WI38 (cell line): ENCODE data around the gene SUSD5.

Experiments used
- H3K4me3 ChIP-seq: 2 replicates; pipeline ENCODE4 v1.5.1; 2011; ENCODE audit warnings: low read depth, mild to moderate bottlenecking, control low read depth, low read length
- CTCF ChIP-seq: IDR thresholded peaks from 2 replicates; pipeline ENCODE4 v1.5.1; 2012; ENCODE audit warnings: low read depth, mild to moderate bottlenecking, control low read depth, low read length

Gene SUSD5

GRCh38 chr3:33104803-33105202 lies 113.8 kb downstream of the SUSD5 start:
- H3K4me3 ChIP-seq, result no peak overlapping the region
- TF ChIP-seq CTCF, result no peak

GRCh38 chr3:33103480-33103879 lies 115.1 kb downstream of the SUSD5 start:
- TF ChIP-seq CTCF, result no peak
- H3K4me3 ChIP-seq, result no peak overlapping the region

GRCh38 chr3:33103034-33103433 lies 115.6 kb downstream of the SUSD5 start:
- no peak for TF ChIP-seq CTCF
- no peak overlapping the region for H3K4me3 ChIP-seq

- no peak for TF ChIP-seq CTCF
- no peak overlapping the region for H3K4me3 ChIP-seq
These were observed 118.4 kb downstream of the SUSD5 start for GRCh38 chr3:33100229-33100628.
